PFSK-1 (cell line): ENCODE results near the gene SAFB.

Experiments used
- FOXP2 ChIP-seq: optimal IDR thresholded peaks from 2 replicates; pipeline ENCODE3; 2011; ENCODE audit warnings: borderline replicate concordance, control low read depth, inconsistent platforms; ENCODE audit not compliant: insufficient read depth; ENCODE audit errors: extremely low read length, extremely low read depth
- POLR2AphosphoS5 ChIP-seq: IDR thresholded peaks from 2 replicates; pipeline ENCODE4 v1.6.1; 2012; ENCODE audit warnings: low read depth, mild to moderate bottlenecking, control low read depth, low read length, moderate library complexity
- REST ChIP-seq, 2 experiments: IDR thresholded peaks; 2 replicates each; pipeline versions ENCODE4 v1.6.1 to v1.8.0; 2011 to 2012; ENCODE audit warnings: low read depth in 2 of 2, low read length in 2 of 2, control low read depth in 1 of 2, inconsistent platforms in 1 of 2, mild to moderate bottlenecking in 1 of 2, moderate library complexity in 1 of 2; ENCODE audit not compliant: insufficient read depth in 1 of 2
- SIN3A ChIP-seq: IDR thresholded peaks from 2 replicates; pipeline ENCODE4 v1.6.1; 2012; ENCODE audit warnings: mild to moderate bottlenecking, low read length, moderate library complexity, borderline replicate concordance; ENCODE audit not compliant: insufficient read depth
- TAF1 ChIP-seq: IDR thresholded peaks from 2 replicates; pipeline ENCODE4 v1.6.1; 2012; ENCODE audit warnings: low read length, control low read depth, borderline replicate concordance; ENCODE audit not compliant: insufficient read depth

DNA sequence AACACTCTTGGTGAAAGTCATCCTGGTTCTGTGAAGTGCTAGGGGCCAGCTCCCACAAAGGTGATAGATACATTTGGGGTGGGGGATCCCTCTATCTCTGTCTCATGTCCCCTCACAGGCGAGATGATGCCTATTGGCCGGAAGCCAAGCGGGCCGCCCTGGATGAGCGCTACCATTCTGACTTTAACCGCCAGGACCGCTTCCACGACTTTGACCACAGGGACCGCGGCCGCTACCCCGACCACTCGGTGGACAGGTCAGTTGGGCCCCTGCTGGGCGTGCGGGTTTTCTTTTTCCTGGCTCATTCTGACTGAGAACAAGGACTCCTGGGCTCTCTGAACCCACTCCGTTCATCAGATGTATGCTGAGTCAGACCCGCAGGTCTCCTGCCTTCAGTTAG, 41.0 kb downstream of the SAFB start:
- TF ChIP-seq POLR2AphosphoS5 (no peak), REST (IDR thresholded peaks at IDR 0.05; ENCODE audit: insufficient read depth in 1 of 2, low read depth in 2 of 2, low read length in 2 of 2) (no peak), TAF1 (no peak), SIN3A (no peak), FOXP2 (no peak)
